HG03064 (cell line): Measurements from ENCODE around the gene RALB.

Experiments used
- ATAC-seq: cut with Tn5 transposase; IDR thresholded peaks from one replicate; pipeline ENCODE4 v1.9.1; 2021; ENCODE audit warnings: low read depth; ENCODE audit not compliant: unreplicated experiment

Gene RALB, protein sequence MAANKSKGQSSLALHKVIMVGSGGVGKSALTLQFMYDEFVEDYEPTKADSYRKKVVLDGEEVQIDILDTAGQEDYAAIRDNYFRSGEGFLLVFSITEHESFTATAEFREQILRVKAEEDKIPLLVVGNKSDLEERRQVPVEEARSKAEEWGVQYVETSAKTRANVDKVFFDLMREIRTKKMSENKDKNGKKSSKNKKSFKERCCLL

GRCh38 chr2:120252225-120253020, at the start of gene RALB:
TSS of gene RALB (plus strand) at chr2:120252852. CDS start at chr2:120278665, 25,813 bp downstream.
- peak; percentile 85 for ATAC-seq

GRCh38 chr2:120203251-120204021, 49.2 kb upstream of the RALB start:
- no peak for ATAC-seq

DNA sequence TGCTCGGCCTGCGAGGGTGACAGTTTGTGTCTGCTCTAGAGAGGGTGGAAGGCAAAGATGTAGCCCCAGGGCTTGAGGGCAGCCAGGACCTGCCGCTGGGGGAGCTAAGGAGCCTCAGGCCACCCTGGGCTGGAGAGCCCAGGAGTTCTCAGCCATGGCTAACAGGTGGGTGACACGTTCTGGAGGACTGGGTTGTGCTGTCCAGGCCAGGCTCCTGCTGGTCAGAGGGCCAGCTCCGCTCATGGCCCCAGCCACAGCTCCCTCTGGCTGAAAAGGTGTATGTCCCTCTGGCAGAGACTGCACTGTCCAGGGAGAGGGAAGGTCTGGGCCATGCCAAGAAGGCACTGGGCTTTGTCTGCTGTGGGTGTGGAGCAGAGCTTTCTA, 48.6 kb upstream of the RALB start:
- ATAC-seq = no peak

DNA sequence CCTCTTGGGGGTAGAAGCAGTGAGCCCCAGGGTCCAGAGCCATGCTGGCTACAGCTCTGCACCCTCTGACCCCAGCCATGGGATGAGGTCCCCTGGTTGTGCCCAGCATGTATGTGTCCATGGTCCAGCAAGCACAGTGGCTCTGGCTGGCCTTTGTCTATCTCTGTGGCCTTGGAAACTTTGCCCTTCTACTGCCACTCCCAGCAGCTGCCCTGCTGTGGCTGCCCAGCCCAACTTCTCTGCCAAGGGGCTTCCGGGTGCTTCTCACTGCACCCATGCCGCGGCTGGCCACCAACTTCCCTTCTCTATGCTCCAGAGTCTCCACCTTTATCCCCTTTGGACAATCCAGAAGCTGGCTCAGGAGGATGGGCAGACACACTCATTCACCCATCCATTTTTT, 48.2 kb upstream of the RALB start:
- ATAC-seq = no peak

DNA sequence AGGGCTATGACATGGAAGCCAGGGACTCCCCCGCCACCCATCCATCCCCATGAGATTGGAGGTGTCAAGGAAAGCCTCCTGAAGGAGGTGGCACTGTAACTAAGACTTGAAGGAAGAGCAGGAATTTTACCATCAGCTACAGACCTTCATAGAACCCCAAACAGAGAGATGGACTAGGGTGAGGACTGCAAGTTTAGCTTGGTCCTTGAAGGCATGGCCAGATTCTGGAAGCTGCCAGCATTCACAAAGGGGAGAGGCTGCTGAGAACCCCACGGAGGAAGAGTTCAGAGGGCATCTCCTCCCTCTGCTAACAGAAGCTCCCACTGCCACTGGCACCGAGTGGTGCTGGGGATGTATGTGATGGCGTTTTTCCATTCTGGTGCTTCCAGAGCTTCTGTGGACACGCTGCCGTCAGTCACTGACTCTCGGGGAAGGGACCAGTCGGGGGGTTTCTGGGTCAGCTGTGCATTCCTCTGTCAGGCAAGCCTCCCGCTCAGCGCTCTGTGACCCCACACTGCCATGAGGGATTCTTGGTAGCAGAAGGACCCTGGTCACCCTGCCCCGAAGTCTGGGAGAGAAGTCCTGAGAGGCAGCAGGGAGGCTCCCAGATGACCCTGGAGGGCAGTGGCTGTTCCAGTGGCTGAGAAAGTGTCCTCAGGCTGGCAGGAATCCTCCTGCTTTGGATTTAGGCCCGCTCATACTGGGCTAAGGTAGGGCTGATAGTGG, 47.5 kb upstream of the RALB start:
- ATAC-seq = no peak

DNA sequence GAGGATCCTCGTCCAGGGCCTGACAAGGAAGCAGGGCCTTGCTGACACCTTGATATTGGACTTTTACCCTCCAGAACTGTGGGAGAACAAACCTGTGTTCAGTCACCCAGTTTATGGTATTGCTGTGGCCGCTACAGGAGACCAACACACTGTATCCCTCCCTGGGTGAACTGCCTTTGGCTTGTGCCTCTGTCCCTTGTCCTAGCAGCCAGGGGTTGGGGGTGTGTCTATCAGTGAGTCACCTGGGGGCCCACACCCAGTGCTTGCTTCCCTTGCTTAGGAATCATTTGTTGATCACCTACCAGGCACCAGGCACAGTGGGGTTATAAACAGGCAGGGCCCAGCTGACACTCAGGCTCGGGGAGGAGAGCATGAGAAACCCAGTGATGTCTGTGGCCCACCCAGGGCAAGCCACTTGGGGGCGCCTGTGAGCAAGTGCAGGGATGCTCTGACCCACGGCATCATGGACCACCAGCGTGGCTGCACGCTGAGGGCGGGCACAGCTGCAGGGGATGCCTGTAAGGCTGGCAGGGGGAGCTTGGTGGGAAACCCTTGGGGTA, 46.5 kb upstream of the RALB start:
- ATAC-seq = no peak

- no peak for ATAC-seq
These were observed 44.0 kb upstream of the RALB start for GRCh38 chr2:120208381-120209353.

DNA sequence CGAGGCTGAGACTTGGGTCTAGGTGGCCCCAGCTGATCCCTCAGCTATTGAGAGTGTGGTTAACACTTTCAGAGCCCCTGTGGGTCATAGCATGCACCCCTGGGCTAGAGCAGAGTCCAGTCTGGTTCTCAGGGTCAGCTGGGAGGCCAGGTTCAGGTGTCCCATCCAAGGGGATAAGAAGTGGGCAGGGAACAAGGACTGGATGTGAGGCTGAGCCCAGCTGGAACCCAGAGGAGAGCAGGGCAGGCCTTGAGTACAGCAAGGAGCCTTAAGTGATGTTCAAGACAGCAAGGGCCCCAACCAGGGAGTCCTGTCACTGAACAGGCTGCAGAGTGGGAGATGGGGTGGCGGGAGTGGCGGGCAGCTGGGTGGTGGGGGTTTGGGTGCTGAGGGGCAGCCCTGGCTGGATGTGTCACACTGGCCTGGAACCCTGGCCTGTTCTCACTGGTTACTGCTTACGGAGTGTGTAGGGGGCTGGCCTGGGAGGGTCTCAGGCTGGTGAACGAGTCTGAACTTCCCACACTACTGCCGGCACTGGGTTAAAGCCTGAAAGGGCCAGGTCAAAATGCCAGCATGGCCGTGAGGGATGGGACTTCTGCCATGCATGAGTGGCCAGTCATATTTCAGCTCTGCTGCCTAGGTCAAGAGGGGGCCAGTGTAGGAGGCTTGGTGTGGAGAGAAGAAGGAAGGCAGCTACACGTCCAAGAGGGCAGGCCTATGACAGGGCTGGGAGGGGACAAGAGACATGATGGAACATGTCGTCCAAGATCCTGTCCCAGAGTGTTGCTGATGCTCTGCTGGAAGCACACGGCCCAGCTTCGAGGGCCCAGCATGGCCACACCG, 43.0 kb upstream of the RALB start:
- ATAC-seq = no peak

- ATAC-seq = no peak
These were observed 42.4 kb upstream of the RALB start for GRCh38 chr2:120210270-120210693.

- ATAC-seq = no peak
These were observed 34.5 kb upstream of the RALB start for GRCh38 chr2:120218181-120218580.

GRCh38 chr2:120219291-120219690, 33.4 kb upstream of the RALB start:
- no peak for ATAC-seq

DNA sequence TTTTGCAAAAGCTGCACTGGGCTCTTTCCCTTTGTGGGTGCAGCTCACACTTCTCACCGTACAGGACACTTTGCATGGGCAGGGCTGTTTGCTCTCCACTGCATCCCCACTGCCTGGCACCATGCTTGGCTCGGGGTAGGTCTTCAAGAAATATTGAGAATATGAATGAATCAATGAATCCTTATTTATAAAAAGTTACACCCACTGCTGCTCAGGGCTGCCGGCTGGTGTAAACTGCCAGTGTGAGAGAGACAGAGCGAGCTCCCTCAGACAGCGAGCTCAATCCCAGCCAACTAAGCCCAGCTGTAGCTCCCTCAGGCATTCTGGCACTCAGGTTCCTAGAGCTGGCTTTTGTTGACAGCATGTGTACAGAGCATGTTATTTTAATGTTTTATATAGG, 32.9 kb upstream of the RALB start:
- no peak for ATAC-seq

DNA sequence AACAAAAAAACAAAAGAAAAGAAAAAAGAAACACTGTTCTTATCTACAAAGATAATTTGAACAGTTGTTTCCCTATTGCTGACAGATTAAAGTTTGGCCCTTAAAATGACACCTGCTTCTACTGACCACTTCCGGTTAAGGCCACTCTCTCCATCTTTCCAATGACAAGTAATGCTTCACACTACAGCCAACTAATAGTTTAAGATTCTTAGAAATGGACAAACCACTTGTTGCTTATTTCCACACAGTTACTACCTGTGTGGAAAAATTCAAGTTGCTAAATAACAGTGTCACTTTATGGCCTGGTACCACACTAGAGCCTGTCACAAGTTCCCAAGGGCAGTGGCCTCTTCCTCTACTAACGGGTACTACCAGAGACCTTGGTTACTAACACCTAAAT, 31.9 kb upstream of the RALB start:
- ATAC-seq = no peak

- no peak for ATAC-seq
These were observed 31.0 kb upstream of the RALB start for GRCh38 chr2:120221616-120222015.

DNA sequence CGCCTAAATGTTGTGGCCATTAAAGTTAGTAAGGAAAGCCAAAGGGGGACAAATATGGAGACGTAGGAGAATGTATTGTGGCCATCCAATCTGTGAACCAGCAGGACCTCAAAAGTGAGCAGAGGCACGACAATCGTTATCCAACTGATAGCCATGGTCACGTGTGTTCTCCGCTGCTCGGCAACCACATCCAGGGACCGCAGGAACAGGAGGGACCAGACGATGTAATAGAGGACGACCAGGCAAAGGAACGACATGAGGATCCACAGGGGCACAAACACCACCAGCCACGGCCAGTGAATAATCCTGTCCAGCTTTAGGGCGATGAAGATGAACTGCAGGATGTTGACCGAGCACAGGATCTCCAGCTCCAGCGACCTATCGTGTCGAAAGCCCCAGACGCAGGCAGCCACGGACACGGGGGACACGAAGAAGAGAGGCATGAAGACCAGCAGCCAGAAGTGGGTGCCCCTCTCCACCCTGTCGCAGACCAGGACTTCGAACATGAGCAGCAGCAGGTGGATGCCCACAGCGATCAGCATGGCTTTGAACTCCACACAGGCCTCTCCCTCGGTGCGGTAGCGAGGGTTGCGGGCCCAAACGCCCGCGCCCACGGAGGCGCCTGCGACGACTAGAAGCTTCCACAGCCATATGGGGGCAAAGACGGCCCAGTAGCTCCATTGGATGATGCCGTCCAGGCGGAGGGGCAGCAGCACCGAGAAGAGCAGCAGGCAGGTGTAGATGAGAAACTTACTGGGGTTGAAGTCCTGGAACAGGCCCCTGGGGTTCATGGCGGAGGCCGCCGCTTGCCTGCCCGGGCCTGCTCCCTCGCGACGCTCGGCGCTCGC, 30.2 kb upstream of the RALB start:
- ATAC-seq = no peak

DNA sequence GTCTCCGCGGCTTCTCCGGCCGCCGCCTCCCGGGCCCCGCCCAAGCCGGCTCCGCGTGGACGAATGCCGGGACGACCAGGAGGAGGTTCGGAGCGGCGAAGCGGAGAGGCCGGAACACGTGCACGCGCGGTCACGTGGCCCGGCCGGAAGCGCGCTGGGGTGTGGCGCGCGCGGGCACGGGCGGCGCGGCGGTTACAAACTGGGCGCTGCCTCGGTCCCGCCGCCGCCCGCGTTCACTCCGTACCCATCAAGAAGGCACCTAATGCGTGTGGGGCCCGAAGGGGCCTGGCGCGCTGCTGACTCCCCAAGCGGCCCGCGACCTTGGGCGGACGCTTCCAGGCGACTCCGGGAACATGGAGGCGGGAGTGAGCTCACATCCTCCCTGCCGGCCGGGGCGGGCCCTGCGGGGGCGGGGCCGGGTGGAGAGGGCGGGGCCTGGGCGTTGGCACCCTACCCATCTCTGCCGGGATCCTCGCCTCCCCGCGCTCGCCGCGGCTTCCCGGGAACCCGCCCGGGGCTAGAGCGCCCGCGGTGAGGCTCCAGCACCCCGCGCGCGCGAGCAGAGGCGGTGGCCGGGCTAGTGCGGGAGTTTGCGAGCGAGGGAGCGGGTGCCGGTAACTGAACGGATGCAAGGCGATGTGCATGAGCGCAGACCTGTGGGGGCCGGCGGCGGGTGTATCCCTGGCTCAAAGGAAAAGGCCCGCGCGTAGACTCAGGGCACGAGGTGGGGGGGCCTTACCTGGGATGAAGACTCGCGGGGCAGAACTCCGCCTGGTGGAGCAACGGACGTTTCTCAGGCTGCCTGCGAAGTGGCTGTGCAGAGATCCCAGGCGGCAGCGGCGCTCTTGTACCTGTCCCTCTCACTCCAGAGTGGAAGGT, 29.4 kb upstream of the RALB start, which contains the start of gene TMEM185B:
Gene TMEM185B (minus strand): TSS at position 367 of the 879 bp plus-strand sequence. CDS start 424 bp downstream, outside the sequence.
- peak; percentile 90 for ATAC-seq
